Measurements from ENCODE around the gene ADCY2.

DNA sequence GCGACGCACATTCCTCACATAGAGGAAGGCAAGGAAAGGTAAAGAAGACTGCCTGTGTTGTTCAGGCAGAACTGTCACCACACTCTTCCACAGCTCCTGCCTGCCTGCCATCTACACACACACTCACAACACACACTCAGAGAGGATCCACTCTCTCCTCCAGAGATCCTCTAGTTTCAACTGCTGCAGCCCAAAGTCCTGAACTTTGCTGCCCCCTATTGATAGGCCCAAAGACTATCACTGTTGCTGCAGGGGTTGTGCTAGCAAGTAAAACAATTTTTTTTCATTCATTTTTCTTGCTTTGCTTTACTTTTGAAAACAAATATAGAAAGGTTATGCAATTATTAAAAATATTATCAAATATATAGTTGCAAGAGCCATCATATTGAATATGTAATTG is 460.9 kb downstream of the ADCY2 start:
- TF ChIP-seq POLR2A (IDR thresholded peaks at IDR 0.05): no peak
- TF ChIP-seq, protein P1, sequence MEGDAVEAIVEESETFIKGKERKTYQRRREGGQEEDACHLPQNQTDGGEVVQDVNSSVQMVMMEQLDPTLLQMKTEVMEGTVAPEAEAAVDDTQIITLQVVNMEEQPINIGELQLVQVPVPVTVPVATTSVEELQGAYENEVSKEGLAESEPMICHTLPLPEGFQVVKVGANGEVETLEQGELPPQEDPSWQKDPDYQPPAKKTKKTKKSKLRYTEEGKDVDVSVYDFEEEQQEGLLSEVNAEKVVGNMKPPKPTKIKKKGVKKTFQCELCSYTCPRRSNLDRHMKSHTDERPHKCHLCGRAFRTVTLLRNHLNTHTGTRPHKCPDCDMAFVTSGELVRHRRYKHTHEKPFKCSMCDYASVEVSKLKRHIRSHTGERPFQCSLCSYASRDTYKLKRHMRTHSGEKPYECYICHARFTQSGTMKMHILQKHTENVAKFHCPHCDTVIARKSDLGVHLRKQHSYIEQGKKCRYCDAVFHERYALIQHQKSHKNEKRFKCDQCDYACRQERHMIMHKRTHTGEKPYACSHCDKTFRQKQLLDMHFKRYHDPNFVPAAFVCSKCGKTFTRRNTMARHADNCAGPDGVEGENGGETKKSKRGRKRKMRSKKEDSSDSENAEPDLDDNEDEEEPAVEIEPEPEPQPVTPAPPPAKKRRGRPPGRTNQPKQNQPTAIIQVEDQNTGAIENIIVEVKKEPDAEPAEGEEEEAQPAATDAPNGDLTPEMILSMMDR (IDR thresholded peaks at IDR 0.05): peak in 3 of 4 experiments; percentile 52 to 65 (median 55)

All from prostate gland (tissue), 2 donors.